ENCODE results near the gene DEFB115.
"Not testable (repeated sequence)": the region's sequence is repeated elsewhere in the genome, so short reads cannot be mapped to it uniquely, and the experiment has no call there.

The DEFB115 gene

DNA sequence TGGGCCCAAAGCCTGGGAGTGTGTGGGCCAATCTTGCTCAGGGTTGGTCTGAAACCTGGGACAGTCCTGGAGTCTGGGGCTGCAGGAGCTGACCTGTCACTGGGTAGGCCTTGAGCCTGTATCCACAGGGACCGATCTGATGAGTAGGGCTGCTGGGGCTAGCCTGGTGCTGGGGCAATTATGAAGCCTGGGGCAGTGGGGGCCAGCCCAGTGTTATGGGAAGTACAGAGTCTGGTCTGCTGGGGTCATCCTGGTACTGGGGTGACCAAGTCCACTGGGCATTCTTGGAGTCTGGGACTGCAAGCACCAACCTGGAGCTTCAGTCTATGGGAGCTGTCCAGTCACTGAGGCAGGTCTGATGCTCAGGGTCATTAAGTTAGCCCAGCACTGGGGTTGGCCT lies 20.7 kb downstream of the DEFB115 start:
- FAIRE-seq (no peak), DNase-seq (ENCODE audit: insufficient read length, low spot score) (no peak)
- TF ChIP-seq, protein P1, sequence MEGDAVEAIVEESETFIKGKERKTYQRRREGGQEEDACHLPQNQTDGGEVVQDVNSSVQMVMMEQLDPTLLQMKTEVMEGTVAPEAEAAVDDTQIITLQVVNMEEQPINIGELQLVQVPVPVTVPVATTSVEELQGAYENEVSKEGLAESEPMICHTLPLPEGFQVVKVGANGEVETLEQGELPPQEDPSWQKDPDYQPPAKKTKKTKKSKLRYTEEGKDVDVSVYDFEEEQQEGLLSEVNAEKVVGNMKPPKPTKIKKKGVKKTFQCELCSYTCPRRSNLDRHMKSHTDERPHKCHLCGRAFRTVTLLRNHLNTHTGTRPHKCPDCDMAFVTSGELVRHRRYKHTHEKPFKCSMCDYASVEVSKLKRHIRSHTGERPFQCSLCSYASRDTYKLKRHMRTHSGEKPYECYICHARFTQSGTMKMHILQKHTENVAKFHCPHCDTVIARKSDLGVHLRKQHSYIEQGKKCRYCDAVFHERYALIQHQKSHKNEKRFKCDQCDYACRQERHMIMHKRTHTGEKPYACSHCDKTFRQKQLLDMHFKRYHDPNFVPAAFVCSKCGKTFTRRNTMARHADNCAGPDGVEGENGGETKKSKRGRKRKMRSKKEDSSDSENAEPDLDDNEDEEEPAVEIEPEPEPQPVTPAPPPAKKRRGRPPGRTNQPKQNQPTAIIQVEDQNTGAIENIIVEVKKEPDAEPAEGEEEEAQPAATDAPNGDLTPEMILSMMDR (IDR thresholded peaks at IDR 0.05; ENCODE audit: insufficient read depth, missing control alignments) = no peak

DNA sequence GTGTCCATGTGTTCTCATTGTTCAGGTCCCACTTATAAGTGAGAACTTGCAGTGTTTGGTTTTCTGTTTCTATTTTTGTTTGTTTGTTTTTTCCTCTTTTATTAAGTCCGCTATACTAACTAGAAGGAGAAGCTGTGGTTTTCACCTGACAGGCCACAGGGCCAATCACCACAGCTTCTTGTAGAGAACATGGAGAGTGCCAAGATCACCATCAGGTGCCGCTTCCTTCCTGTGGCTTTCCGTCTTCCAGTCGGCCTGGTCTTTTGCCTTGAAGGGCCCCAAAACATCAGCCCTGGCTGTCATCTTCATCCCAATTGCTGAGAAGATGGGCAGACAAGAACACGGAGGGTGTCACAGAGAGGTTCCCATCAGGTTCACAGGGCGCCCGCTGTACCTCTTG lies 27.5 kb downstream of the DEFB115 start:
- not testable (repeated sequence) for DNase-seq (ENCODE audit: insufficient read length, low spot score); FAIRE-seq

GRCh38 chr20:31308535-31309162 lies 51.2 kb downstream of the DEFB115 start, which contains the start of gene DEFB116:
Gene DEFB116, minus strand, starts transcription at chr20:31308585. Its CDS starts 0 bp downstream, at chr20:31308585.
- DNase-seq (ENCODE audit: insufficient read length, low spot score) (no peak), FAIRE-seq (no peak)
- TF ChIP-seq, protein P1 (IDR thresholded peaks at IDR 0.05; ENCODE audit: insufficient read depth, missing control alignments) = no peak

All from D721Med (cell line).